ENCODE results near the gene RPL6.
"Not testable (repeated sequence)": the region's sequence is repeated elsewhere in the genome, so short reads cannot be mapped to it uniquely, and the experiment has no call there.

Gene RPL6

DNA sequence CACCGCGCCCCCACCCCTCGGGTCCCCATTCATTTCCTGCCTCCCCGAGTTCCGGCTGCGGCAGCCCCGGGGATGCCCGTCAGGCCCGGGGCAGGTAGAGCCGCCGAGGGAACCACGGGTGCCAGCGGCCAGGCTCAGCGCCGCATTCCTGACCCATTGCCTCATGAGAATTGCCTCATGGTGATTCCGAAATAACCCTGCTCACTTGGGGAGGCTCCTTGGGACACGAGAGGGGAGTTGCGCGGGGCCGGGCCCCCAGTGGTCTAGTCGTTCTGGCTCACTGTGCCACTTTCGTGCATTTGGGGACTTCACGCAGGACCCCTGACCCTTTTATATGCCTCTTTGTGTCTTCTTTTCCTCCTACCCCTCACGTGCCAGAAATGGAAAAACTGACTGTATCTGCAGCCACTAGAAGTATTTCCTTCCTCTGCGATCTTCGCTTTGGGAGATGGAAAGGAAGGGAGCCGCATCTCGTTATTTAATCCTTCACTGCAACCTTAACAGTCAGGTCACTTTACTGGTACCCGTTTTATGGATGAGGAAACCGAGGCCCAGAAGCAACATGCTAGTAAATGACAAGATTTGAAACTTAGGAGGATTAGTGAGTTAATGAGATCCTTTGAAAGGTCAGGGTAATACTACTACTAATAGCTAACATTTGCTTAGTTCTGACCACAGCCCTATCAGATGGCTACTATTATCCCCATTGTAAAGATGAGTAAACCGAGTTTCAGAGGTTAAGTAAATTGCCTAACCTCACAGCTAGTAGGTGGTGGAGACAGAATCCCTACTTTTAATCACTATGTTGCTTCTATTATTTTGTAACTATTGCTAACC, 10.1 kb upstream of the RPL6 start:
- DNase-seq (ENCODE audit: low read depth), result no peak

DNA sequence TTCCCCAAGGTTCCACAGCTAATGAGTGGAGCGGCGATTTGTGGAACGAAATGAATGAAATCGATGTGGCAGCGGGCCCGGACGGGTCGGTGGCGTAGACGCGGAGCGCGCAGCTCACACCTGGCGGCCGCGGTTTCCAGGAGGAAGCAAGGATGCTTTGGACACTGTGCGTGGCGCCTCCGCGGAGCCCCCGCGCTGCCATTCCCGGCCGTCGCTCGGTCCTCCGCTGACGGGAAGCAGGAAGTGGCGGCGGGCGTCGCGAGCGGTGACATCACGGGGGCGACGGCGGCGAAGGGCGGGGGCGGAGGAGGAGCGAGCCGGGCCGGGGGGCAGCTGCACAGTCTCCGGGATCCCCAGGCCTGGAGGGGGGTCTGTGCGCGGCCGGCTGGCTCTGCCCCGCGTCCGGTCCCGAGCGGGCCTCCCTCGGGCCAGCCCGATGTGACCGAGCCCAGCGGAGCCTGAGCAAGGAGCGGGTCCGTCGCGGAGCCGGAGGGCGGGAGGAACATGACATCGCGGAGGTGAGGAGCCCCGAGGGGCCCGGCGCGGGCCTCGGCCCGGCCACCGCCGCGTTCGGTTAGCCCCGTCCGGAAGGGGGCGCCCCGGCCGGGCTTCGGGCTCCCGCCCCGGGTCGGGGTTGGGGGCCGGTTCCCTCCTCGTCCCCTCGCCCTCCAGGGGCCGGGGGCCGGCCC, 9.3 kb upstream of the RPL6 start, which contains the start of gene PTPN11:
Gene PTPN11, plus strand, starts transcription at position 340 of the 689 bp plus-strand sequence. Its CDS starts 165 bp downstream, at position 505.
- DNase-seq (ENCODE audit: low read depth), result peak; percentile 87

DNA sequence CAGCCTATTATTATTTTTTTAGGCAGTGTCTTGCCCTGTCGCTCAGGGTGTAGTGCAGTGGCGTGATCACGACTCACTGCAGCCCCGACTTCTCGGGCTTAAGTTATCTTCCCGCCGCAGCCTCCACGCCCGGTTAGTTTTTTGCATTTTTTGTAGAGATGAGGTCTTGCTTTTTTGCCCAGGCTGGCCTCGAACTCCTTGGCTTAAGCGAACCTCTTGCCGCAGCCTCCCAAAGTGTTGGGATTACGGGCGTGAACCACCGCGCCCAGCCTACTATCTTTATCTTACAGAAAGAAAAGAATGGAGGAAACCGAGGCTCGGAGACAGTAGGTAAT, 8.8 kb upstream of the RPL6 start:
- no peak for DNase-seq (ENCODE audit: low read depth)

DNA sequence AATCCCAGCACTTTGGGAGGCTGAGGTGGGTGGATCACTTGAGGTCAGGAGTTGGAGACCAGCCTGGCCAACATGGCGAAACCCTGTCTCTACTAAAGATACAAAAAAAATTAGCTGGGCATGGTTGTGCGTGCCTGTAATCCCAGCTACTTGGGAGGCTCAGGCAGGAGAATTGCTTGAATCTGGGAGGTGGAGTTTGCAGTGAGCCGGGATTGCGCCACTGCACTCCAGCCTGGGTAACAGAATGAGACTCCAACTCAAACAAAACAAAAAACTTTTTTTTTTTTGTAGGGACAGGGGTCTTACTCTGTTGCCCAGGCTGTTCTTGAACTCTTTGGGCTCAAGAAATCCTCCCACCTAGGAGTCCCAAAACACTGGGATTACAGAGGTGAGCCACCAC, 6.1 kb upstream of the RPL6 start:
- DNase-seq (ENCODE audit: low read depth), result not testable (repeated sequence)

DNA sequence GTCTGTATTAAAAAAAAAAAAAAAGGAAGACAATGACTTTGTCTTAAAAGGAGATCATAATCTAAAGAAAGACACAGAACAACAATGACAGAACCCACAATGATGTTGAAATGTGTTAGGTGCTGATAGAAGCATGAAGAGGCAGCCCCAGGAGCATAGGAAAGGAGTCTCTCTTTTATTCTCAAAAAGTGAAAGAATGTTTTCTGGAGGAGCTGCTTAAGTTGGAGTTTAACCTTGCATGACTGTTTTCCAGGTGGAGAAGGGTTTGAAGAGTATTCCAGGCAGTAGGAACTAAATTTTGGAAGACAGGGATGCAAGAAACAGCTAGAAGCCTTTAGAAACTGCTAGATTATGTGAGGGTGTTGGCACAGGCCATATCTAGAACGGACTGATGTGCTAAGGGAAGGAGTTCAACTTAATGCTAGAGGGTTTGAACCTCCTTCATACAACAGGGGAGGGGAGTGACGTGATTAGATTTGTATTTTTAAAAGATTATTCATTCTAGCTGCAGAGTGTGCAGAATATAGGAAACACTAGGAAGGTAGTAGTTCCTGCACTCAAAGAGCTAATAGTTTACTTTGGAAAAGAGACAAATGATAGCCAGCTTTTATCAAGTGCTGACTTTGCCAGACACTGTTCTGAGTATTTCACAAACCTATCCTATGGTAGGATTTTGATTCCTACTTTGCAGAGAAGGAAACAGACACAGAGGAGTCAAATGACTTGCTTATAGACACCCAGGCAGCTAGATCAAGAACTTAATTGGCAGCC, 4.6 kb upstream of the RPL6 start:
- DNase-seq (ENCODE audit: low read depth), result no peak

DNA sequence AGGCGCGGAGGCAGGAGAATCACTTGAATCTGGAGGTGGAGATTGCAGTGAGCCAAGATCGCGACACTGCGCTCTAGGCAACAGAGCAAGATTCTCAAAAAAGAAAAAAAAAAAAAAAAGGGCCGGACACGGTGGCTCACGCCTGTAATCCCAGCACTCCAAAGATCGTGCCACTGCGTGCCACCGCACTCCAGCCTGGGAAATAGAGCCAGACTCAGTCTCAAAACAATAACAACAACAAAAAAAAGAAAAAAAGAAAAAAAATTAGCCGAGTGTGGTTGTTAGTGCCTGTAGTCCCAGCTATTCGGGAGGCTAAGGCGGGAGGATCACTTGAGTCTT, 470 bp upstream of the RPL6 start:
- no peak for DNase-seq (ENCODE audit: low read depth)

DNA sequence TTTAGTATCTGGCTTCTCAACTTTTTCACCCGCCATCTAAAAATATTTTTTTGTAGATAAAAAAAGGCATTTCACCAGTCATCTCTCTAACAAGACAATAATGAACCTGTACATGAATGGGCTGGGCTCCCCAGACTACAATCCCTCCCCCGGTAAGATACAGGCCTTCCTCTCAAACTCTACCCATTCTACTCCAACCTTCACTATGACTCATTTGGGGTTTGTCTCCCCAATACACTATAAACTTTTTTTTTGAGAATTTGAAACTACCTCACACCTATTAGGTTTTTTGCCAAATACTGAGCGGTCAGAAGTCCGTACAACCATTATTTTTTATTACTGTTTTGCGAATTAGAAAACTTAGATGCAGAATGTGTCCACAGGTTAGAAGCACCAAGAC, 784 bp downstream of the RPL6 start:
- DNase-seq (ENCODE audit: low read depth), result no peak

DNA sequence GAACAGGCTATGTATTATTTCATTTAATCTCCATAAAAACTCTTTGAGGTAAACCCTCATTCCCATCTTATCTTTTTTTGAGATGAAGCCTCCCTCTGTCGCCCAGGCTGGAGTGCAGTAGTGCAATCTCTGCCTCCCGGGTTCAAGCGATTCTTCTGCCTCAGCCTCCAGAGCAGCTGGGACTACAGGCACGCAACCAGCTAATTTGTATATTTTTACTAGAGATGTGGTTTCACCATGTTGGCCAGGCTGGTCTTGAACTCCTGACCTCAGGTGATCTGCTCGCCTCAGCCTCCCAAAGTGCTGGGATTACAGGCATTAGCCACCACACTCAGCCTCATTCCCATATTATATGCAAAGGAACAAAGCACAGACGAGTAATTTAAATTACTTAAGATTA, 1.7 kb downstream of the RPL6 start:
- not testable (repeated sequence) for DNase-seq (ENCODE audit: low read depth)

DNA sequence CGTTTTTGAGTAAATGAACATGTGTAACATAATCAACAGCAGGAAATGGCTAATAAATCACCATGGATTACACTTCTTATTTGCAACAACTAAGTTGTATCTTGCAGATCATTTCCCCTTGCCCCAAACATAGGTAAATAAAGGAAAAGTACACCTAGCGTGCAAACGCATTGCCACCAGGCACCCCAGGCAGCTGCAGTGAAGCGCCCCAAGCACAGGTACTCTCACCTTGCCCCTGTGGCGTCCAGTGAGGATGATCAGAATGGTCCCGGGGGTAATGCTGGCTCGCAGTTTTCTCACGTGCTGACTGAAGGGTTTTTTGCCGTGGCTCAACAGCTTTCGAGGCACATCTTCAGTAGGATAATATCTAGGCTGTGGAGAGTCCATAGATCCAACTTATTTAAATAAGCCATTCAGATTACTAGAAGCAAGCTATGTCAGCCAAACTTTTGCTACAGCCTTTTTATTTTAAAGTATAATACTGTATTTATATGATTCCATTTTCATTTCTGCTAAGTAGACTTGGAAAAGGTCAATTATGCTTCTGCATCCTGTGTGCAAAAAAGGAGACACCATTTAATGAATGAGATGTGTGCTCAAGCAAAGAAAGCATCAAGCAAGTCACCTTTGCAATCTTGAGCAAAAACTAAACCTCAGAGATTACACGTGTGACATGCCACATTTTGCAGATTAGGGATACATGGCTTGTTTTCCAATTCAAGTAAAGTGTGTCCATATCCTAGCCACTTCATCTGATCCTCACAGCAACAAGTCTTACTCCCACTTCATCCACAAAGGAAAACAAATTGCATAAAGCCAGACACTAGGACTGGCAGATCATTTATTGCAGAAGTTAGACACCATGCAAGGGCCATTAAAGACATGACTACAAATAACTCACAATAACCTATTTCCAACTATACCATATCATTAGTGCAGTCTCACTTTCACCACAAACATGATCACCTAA, 2.6 kb downstream of the RPL6 start:
- DNase-seq (ENCODE audit: low read depth), result no peak

DNA sequence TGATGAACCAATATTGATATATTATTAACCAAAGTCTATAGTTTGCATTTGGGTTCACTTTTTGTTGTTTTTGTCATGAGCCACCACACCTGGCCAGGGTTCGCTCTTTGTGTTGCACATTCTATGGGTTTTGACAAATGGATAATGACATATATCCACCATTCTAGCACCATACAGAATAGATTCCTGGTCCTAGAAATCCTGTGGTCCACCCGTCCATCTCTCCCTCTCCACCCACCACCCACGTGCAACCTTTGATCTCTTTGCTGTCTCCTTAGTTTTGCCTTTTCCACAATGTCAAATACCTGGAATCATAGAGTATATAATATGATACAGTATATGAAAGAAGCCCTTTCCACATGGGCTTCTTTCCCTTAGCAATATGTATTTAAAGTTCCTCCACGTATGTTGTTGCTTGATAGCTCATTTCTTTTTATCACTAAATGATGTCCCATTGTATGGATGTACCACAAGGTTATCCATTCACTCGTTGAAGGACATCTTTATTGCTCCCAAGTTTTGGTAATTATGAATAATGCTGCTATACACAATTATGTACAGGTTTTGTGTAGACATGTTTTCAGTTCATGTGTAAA, 7.4 kb downstream of the RPL6 start:
- no peak for DNase-seq (ENCODE audit: low read depth)

DNA sequence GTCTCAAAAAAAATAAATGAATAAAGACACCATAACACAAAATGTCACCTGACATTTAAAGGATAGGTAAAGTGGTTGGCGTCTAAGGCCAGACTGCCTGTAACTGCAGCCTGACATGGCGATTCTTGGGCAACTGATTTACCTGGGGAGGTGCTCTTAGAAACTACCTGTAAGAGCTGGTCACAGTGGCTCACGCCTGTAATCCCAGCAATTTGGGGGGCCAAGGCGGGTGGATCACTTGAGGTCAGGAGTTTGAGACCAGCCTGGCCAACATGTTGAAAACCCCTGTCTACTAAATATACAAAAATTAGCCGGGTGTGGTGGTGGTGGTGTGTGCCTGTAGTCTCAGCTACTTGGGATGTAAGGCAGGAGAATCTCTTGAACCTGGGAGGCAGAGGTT, 8.4 kb downstream of the RPL6 start:
- no peak for DNase-seq (ENCODE audit: low read depth)

DNA sequence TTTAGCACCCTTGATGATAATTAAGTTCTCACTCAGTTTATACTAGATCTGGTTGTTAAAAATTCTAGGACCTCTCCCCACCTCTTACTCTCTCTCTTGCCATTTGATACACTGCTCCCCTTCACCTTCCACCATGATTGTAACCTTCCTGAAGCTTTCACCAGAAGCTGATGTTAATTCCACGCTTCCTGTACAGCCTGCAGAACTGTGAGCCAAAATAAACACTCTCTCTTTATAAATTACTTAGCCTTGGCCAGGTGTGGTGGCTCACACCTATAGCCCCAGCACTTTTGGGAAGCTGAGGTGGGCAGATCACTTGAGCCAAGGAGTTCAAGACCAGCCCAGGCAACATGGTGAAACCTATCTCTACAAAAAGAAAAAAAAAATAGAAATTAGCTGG, 16.1 kb downstream of the RPL6 start:
- DNase-seq (ENCODE audit: low read depth), result no peak

DNA sequence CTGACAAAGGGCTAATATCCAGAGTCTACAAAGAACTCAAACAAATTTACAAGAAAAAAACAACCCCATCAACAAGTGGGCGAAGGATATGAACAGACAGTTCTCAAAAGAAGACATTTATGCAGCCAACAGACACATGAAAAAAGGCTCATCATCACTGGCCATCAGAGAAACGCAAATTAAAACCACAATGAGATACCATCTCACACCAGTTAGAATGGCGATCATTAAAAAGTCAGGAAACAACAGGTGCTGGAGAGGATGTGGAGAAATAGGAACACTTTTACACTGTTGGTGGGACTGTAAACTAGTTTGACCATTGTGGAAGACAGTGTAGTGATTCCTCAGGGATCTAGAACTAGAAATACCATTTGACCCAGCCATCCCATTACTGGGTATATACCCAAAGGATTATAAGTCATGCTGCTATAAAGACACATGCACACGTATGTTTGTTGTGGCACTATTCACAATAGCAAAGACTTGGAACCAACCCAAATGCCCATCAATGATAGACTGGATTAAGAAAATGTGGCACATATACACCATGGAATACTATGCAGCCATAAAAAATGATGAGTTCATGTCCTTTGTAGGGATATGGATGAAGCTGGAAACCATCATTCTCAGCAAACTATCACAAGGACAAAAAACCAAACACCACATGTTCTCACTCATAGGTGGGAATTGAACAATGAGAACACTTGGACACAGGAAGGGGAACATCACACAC, 19.3 kb downstream of the RPL6 start:
- not testable (repeated sequence) for DNase-seq (ENCODE audit: low read depth)

DNA sequence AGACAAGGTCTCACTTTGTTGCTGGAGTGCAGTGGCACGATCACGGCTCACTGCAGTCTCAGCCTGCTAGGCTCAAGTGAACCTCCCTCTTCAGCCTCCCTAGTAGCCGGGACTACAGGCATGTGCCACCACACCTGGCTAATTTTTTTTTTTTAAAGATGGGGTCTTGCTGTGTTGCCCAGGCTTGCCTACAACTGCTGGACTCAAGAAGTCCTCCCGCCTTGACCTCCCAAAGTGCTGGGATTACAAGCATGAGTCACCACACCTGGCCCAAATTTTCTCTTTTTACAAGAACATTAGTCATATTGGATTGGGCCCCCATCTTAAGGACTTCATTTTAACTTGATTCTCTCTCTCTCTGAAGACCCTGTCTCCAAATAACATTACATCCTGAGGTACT, 20.2 kb downstream of the RPL6 start:
- DNase-seq (ENCODE audit: low read depth), result no peak

DNA sequence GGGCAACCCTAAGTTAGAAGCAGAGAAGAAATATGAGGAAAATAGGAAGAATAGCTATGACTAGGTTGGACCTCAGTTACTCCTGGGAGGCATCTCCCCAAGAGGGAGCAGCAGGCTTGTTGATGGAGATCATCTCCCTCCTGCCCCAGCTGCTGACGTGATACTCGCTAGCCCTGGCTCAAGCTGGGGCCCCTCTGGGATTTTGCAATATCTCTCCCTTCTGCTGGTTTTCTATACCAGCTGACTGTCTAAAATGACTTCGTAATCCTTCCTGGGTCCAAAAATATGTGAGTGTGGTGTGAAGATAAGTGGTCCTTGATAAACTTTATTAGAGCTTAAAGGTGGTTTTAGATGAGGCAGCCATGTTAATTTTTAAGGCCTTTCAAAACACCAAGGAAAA, 22.7 kb downstream of the RPL6 start:
- DNase-seq (ENCODE audit: low read depth), result no peak

DNA sequence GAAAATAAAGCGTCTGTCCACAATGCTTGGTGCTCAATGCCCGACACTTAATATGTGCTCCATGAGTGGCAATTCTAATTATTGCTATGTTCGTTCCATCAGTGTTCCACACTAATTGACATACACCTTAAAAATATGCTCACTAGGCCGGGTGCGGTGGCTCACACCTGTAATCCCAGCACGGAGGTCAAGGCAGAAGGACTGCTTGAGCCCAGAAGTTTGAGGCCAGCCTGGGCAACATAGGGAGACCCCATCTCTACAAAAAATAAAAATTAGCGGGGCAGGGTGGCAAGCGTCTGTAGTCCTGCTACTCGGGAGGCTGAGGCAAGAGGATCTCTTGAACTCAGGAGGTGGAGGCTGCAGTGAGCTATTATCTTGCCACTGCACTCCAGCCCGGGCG, 26.5 kb downstream of the RPL6 start:
- no peak for DNase-seq (ENCODE audit: low read depth)

DNA sequence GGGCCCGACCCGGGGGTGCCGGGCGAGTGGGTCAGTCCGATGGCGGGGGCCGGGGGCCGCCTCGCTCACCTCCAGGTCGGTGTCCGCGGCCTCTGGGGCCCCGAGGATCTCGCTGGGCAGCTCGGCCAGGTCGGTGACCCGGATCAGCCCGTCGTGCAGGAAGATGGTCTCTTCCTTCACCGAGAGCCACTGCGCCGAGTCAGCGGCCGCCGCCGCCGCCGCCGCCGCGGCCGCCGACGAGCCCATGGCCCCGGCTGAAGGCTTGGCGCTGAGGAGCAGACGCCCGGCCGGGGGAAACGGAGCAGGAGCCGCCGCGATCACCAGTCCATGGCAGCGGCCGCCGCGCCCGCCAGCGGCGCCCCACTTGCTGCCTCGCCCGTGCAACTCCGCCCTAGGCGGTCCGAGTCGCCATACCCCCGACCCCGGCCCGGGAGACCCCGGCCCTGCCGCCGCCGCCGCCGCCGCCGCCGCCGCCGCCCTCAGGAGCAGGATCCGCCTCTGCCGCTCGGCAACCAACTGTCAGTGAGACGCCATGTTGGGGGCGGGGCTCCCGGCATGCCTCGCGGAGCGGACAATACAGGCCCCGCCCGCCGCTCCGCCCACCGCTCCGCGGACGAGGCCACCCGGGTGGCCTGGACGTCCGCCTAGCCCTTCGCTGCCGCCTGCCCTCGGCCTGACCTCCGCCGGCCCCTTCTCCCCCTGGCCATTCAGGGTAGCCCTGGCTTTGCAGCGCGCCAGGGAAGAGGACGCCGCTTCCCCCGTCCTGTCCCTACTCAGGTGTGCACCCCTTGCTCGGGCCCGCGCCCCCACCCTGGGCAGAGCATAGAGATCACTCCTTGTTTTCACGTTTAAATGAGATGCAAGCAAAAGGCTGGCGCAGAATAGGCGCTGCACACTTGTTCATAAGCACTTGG, 27.3 kb downstream of the RPL6 start, which contains the start of gene HECTD4:
Gene HECTD4, minus strand, starts transcription at position 549 of the 914 bp plus-strand sequence. Its CDS starts 303 bp downstream, at position 246.
- DNase-seq (ENCODE audit: low read depth), result peak; percentile 94

DNA sequence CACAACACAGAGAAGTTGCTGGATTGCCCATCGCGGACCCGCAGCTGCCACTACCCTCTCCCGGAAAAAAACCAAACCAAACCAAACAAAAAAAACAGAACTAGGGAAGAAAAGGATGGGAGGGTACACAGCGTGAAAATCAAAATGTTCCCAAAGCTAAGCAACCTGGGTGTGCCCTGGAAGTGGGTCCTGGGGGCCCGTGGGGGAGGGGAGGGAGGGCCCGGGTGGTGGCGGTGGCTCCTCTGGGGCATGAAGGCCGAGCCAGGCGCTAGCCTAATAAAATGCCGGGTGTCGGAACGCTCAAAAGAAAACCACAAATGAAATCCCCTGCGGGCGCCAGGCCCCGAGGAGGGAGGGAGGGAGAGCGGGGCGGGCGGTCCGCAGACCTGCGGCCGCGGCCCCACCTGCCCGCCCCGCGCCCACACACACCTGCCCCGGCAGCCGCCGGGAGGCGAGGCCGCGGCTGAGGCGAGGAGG, 28.0 kb downstream of the RPL6 start:
- DNase-seq (ENCODE audit: low read depth), result peak; percentile 6

DNA sequence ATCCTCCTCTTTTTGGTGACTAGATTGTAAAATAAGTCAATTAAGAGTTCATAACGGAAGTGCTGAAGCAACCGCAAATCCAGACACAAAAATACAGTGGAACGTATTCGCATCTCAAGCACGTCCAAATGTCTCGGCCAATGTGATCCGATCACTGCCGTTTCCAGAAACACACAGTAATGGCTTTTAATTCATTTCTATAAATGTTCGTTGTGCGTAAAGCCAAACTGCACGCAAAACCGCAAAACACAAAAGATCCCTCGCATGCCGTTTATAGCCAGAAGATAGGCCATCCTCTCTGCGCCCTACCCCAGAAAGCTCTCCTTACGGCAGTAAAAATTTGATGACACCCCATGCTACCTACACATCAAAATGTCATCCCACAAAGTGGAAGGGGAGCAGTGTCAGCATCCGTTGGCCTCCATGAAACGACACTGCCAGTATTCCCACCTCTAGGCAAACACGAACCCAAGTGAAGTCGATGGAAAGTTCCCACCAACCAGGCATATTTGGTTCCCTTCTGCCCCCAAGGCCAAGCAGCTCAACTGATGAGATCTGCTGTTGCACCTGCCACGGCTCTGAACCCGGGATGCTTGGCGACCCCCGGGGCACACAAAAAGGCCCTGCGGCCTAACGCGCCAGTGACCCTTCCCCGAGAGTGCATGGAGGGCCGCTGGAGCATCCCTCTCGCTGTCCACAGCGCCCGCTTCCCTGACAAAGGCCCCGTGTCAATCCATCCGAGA, 28.6 kb downstream of the RPL6 start:
- DNase-seq (ENCODE audit: low read depth), result no peak
